DOHH2 (cell line): ENCODE measurements around the gene NGF.

ENCODE experiments used
- CTCF ChIP-seq: fragments of 200-600 bp; sonication (generic); IDR thresholded peaks from one replicate; pipeline ENCODE4 v1.5.1; 2014; ENCODE audit warnings: antibody characterized with exemption, mild to moderate bottlenecking, low read depth, low read length; ENCODE audit not compliant: poor library complexity, severe bottlenecking
- EZH2phosphoT487 ChIP-seq: fragments of 200-600 bp; sonication (generic); IDR thresholded peaks from 2 replicates; pipeline ENCODE4 v1.6.1; 2017; ENCODE audit warnings: borderline replicate concordance, mild to moderate bottlenecking, antibody characterized with exemption, low read length, moderate library complexity, mixed read lengths

GRCh38 chr1:115255154-115255553 is 82.9 kb downstream of the NGF start:
- TF ChIP-seq CTCF (no peak), EZH2phosphoT487 (no peak)
